ENCODE data around the gene SERPINB6. TPM values are rescaled to one million over a fixed set of nuclear protein-coding genes. Genes with fewer than 3 reads are reported as not detected.

Gene SERPINB6
- total and polyA plus RNA-seq, 9 of the 15 experiments (the other 6 are each of a cell fraction or from before 2014, with no cell fraction given) = 86.6 to 211 (median 143) TPM

DNA sequence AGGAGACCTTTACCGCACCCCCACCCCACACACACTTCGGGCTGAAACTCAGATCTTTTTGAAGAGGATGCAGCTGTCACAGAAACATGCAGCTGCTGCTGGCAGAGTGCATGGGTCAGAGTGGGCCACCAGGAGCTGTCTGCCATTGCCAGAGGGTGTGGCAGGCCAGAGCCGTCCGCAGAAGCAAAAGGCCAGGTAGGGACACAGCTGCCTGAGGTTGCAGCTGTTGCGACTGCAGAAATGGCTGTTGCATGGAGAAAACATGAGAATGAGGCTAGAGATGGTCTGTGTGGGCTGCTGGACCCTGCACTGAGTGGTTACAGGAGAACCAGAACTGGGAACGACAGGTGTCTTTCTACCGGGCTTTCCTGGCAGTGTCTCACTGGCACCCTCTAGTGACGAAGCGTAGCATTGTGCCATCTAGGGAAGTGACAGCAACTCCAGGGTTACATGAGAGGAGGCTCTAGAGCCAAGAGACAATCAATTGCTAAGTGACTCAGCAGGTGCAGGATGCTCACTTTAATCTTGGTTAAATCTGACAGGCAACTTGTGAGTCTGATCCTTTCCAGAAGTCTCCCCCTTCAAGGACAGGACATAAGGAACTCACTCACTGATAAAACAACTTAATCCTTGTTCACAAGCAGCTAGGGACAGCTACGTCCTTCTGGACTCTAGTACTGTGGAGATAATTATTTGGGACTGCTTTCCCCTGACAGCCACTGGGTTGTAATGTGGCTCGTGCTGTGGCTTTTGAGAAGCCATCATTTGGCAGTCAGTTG is 39.2 kb downstream of the SERPINB6 start (continued):
- TF ChIP-seq NR3C1 (CRISPR knock-in tag; IDR thresholded peaks at IDR 0.05) (no peak), ZNF316 (IDR thresholded peaks at IDR 0.05) (peak; percentile 96), MIER1 (IDR thresholded peaks at IDR 0.05; ENCODE audit: low read depth) (no peak), CBX5 (IDR thresholded peaks at IDR 0.05; ENCODE audit: borderline replicate concordance, low read depth) (no peak), CBFA2T3 (IDR thresholded peaks at IDR 0.05) (peak; percentile 99), CEBPZ (IDR thresholded peaks at IDR 0.05; ENCODE audit: borderline replicate concordance, low read depth, low read length) (no peak), PKNOX1 (IDR thresholded peaks at IDR 0.05) (peak; percentile 97), CTCF (IDR thresholded peaks at IDR 0.05 in 2 of 3, conservative IDR thresholded peaks at IDR 0.05 in 1 of 3; ENCODE audit: insufficient read depth in 2 of 3, low read depth in 1 of 3, low read length in 3 of 3) (peak; percentile 98 to 100 (median 99)), VEZF1 (CRISPR knock-in tag; IDR thresholded peaks at IDR 0.05) (peak; percentile 81), SP1 (CRISPR knock-in tag; IDR thresholded peaks at IDR 0.05) (peak; percentile 85), LCOR (CRISPR knock-in tag; IDR thresholded peaks at IDR 0.05) (peak; percentile 97), ZNF740 (CRISPR knock-in tag; IDR thresholded peaks at IDR 0.05) (no peak; the same call in 1 of the 2 replicates), ZNF740 (tag; IDR thresholded peaks at IDR 0.05) (no peak; a peak in 1 of 4 replicates), KDM1A (IDR thresholded peaks at IDR 0.05) (peak; percentile 99), PHF21A (IDR thresholded peaks at IDR 0.05; ENCODE audit: borderline replicate concordance, low read depth) (peak; percentile 53; the same call in 1 of the 2 replicates)
- TF ChIP-seq, protein P1, sequence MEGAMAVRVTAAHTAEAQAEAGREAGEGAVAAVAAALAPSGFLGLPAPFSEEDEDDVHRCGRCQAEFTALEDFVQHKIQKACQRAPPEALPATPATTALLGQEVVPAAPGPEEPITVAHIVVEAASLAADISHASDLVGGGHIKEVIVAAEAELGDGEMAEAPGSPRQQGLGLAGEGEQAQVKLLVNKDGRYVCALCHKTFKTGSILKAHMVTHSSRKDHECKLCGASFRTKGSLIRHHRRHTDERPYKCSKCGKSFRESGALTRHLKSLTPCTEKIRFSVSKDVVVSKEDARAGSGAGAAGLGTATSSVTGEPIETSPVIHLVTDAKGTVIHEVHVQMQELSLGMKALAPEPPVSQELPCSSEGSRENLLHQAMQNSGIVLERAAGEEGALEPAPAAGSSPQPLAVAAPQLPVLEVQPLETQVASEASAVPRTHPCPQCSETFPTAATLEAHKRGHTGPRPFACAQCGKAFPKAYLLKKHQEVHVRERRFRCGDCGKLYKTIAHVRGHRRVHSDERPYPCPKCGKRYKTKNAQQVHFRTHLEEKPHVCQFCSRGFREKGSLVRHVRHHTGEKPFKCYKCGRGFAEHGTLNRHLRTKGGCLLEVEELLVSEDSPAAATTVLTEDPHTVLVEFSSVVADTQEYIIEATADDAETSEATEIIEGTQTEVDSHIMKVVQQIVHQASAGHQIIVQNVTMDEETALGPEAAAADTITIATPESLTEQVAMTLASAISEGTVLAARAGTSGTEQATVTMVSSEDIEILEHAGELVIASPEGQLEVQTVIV (CRISPR knock-in tag; IDR thresholded peaks at IDR 0.05; ENCODE audit: borderline replicate concordance) = no peak

All from K562 (cell line).